IMR-90 (cell line): ENCODE data around the gene MPP7. TPM values are rescaled to one million over a fixed set of nuclear protein-coding genes. Genes with fewer than 3 reads are reported as not detected.

Experiments used
- ATAC-seq: fragments of 200-7000 bp; cut with Tn5 transposase; 2 replicates; pipeline ENCODE4 v1.9.1; 2020; ENCODE audit warnings: low read depth, mild to moderate bottlenecking, moderate library complexity
- BruUV-seq: library from RNA; stranded (reverse); fragments of 400-500 nt; replicated peaks from 2 replicates; lab custom pipeline; 2021; lab: Mats Ljungman, UMichigan
- CTCF ChIA-PET: fragments of 300-600 bp; formaldehyde crosslinking; extraction: SDS; loops from one replicate; lab custom pipeline; 2021; ENCODE audit warnings: antibody characterized with exemption; lab: Yijun Ruan, JAX
- POLR2A ChIA-PET: fragments of 300-600 bp; sonication (Branson Sonifier 250); formaldehyde crosslinking; loops from one replicate; lab custom pipeline; 2022; ENCODE audit warnings: antibody characterized with exemption; ENCODE audit not compliant: unreplicated experiment; lab: Charles Lee
- DNase-seq: peaks from one replicate; pipeline ENCODE4 v3.0.0; 2013
- H2AFZ ChIP-seq: replicated peaks from 2 replicates; pipeline ENCODE3; 2013; ENCODE audit warnings: low read length, mild to moderate bottlenecking; ENCODE audit not compliant: poor library complexity
- H2AK5ac ChIP-seq: 2 replicates; pipeline ENCODE4 v1.6.1; 2013; ENCODE audit warnings: low read depth, low read length, inconsistent platforms
- H2AK9ac ChIP-seq: replicated peaks from 2 replicates; pipeline ENCODE3; 2013; ENCODE audit warnings: mild to moderate bottlenecking, low read depth, low read length, moderate library complexity; ENCODE audit not compliant: poor library complexity
- H2BK120ac ChIP-seq: 2 replicates; pipeline ENCODE4 v1.6.1; 2013; ENCODE audit warnings: low read depth, low read length, inconsistent platforms
- H2BK15ac ChIP-seq: 3 replicates; pipeline ENCODE4 v1.6.1; 2013; ENCODE audit warnings: low read depth, low read length, inconsistent platforms
- H2BK20ac ChIP-seq: 2 replicates; pipeline ENCODE4 v1.6.1; 2013; ENCODE audit warnings: low read depth, mild to moderate bottlenecking, inconsistent platforms, low read length, moderate library complexity
- H2BK5ac ChIP-seq: 2 replicates; pipeline ENCODE4 v1.6.1; 2013; ENCODE audit warnings: mild to moderate bottlenecking, low read depth, low read length, inconsistent platforms; ENCODE audit not compliant: poor library complexity, severe bottlenecking
- H3K14ac ChIP-seq: replicated peaks from 2 replicates; pipeline ENCODE4 v1.6.1; 2013; ENCODE audit warnings: low read depth, low read length, inconsistent platforms
- H3K18ac ChIP-seq: 2 replicates; pipeline ENCODE4 v1.6.1; 2013; ENCODE audit warnings: low read depth, low read length, control low read depth
- H3K23ac ChIP-seq: 2 replicates; pipeline ENCODE4 v1.6.1; 2013; ENCODE audit warnings: low read depth, low read length, inconsistent platforms
- H3K27ac ChIP-seq: 2 replicates; pipeline ENCODE4 v1.5.1; 2013; ENCODE audit warnings: mild to moderate bottlenecking, control low read depth, low read length; ENCODE audit not compliant: insufficient read depth
- H3K27me3 ChIP-seq: 2 replicates; pipeline ENCODE4 v1.6.1; 2013; ENCODE audit warnings: low read length; ENCODE audit not compliant: control insufficient read depth, insufficient read depth
- H3K36me3 ChIP-seq: 2 replicates; pipeline ENCODE4 v1.6.1; 2013; ENCODE audit warnings: low read length, mixed read lengths; ENCODE audit not compliant: control insufficient read depth, insufficient read depth
- H3K4ac ChIP-seq: 2 replicates; pipeline ENCODE4 v1.6.1; 2013; ENCODE audit warnings: low read depth, low read length, inconsistent platforms
- H3K4me1 ChIP-seq: 2 replicates; pipeline ENCODE4 v1.6.1; 2013; ENCODE audit warnings: low read length, mixed read lengths; ENCODE audit not compliant: control insufficient read depth, insufficient read depth
- H3K4me2 ChIP-seq: 2 replicates; pipeline ENCODE4 v1.6.1; 2013; ENCODE audit warnings: low read depth, mild to moderate bottlenecking, control low read depth, low read length, moderate library complexity
- H3K4me3 ChIP-seq: 2 replicates; pipeline ENCODE4 v1.5.1; 2013; ENCODE audit warnings: low read depth, mild to moderate bottlenecking, control low read depth, low read length, moderate library complexity; ENCODE audit not compliant: insufficient read depth
- H3K56ac ChIP-seq: 2 replicates; pipeline ENCODE4 v1.6.1; 2013; ENCODE audit warnings: low read length, inconsistent platforms; ENCODE audit not compliant: insufficient read depth; ENCODE audit errors: extremely low read depth
- H3K79me1 ChIP-seq, 2 experiments: 2 replicates each; pipeline ENCODE4 v1.6.1; 2013; ENCODE audit warnings: low read length in 2 of 2, inconsistent platforms in 1 of 2, low read depth in 1 of 2
- H3K9ac ChIP-seq: 2 replicates; pipeline ENCODE4 v1.6.1; 2013; ENCODE audit warnings: low read depth, low read length, control low read depth
- H3K9me1 ChIP-seq: 2 replicates; pipeline ENCODE4 v1.6.1; 2013; ENCODE audit warnings: low read length, inconsistent platforms; ENCODE audit not compliant: insufficient read depth
- H3K9me3 ChIP-seq: 2 replicates; pipeline ENCODE4 v1.6.1; 2013; ENCODE audit warnings: low read length; ENCODE audit not compliant: control insufficient read depth, insufficient read depth
- H4K20me1 ChIP-seq: 2 replicates; pipeline ENCODE4 v1.6.1; 2013; ENCODE audit warnings: low read length, inconsistent platforms; ENCODE audit not compliant: insufficient read depth
- H4K5ac ChIP-seq: 2 replicates; pipeline ENCODE4 v1.6.1; 2013; ENCODE audit warnings: mild to moderate bottlenecking, low read depth, low read length, control low read depth
- H4K8ac ChIP-seq, 2 experiments: 2 replicates each; pipeline ENCODE4 v1.6.1; 2013; ENCODE audit warnings: low read depth in 2 of 2, low read length in 2 of 2, control low read depth in 1 of 2, inconsistent platforms in 1 of 2
- H4K91ac ChIP-seq: 2 replicates; pipeline ENCODE4 v1.6.1; 2013; ENCODE audit warnings: low read depth, low read length, inconsistent platforms; ENCODE audit not compliant: insufficient read depth
- CEBPB ChIP-seq: IDR thresholded peaks from 2 replicates; pipeline ENCODE4 v1.6.1; 2012; ENCODE audit warnings: low read depth, low read length, improper control_type of control experiment
- CHD1 ChIP-seq: IDR thresholded peaks from 2 replicates; pipeline ENCODE4 v1.6.1; 2012; ENCODE audit warnings: low read depth, low read length, improper control_type of control experiment
- ELK1 ChIP-seq: fragments of 150-350 bp; IDR thresholded peaks from 2 replicates; pipeline ENCODE4 v1.6.1; 2016; ENCODE audit warnings: low read depth, mild to moderate bottlenecking, low read length, moderate library complexity, borderline replicate concordance
- FOS ChIP-seq: fragments of 150-350 bp; IDR thresholded peaks from 2 replicates; pipeline ENCODE4 v1.6.1; 2016; ENCODE audit warnings: low read depth, low read length
- MAZ ChIP-seq: IDR thresholded peaks from 2 replicates; pipeline ENCODE4 v1.6.1; 2012; ENCODE audit warnings: low read depth, mild to moderate bottlenecking, low read length, improper control_type of control experiment, moderate library complexity, borderline replicate concordance
- MXI1 ChIP-seq: IDR thresholded peaks from 2 replicates; pipeline ENCODE4 v1.6.1; 2012; ENCODE audit warnings: low read depth, mild to moderate bottlenecking, low read length, moderate library complexity, borderline replicate concordance
- RCOR1 ChIP-seq: IDR thresholded peaks from 2 replicates; pipeline ENCODE4 v1.6.1; 2012; ENCODE audit warnings: mild to moderate bottlenecking, low read length, improper control_type of control experiment; ENCODE audit not compliant: insufficient replicate concordance
- RFX5 ChIP-seq: IDR thresholded peaks from 2 replicates; pipeline ENCODE4 v1.8.0; 2012; ENCODE audit warnings: low read depth, mild to moderate bottlenecking, low read length, moderate library complexity
- SMC3 ChIP-seq: fragments of 150-350 bp; IDR thresholded peaks from 2 replicates; pipeline ENCODE4 v1.6.1; 2016; ENCODE audit warnings: low read depth, mild to moderate bottlenecking, antibody characterized with exemption, low read length, moderate library complexity
- WGBS, 2 experiments: methylation state at CpG; one replicate each; pipeline versions ENCODE4 v1.1.5 to v1.1.7; 2013; ENCODE audit warnings: missing lambda C conversion rate in 2 of 2; ENCODE audit not compliant: insufficient read length in 1 of 2; ENCODE audit errors: extremely low coverage in 2 of 2; 5-methylcytosine and 5-hydroxymethylcytosine counted together
- dilution Hi-C: fragments of 300-500 bp; cut with HindIII; formaldehyde crosslinking; loops from one replicate; pipeline ENCODE4 v1.14.3; 2018; ENCODE audit warnings: low sequenced_read_pairs; ENCODE audit not compliant: unreplicated experiment
- in situ Hi-C: fragments of 300-500 bp; cut with MboI; formaldehyde crosslinking; loops from 3 replicates; pipeline ENCODE4 v1.14.3; 2019; ENCODE audit warnings: low sequenced_read_pairs, inconsistent platforms, mixed read lengths
- intact Hi-C: fragments of 100-400 bp; cut with micrococcal nuclease; formaldehyde crosslinking; loops from 2 replicates; pipeline ENCODE4 v1.10.0; 2022
- polyA plus RNA-seq, 3 experiments: library from polyadenylated mRNA; depleted of rRNA; stranded (reverse); fragments of >200 nt; gene quantifications; 2 replicates each; pipeline ENCODE4 v1.2.3, GENCODE V29; 2012; ENCODE audit warnings: low replicate concordance in 1 of 3
- total RNA-seq: library from RNA; depleted of rRNA; stranded (reverse); fragments of >200 nt; gene quantifications from 2 replicates; pipeline ENCODE4 v1.2.3, GENCODE V29; 2012
- TF ChIP-seq, protein P1 (sequence below): fragments of 150-350 bp; IDR thresholded peaks from 2 replicates; pipeline ENCODE4 v1.6.1; 2017; ENCODE audit warnings: mild to moderate bottlenecking, antibody characterized with exemption, low read length, low read depth

MPP7 gene
- total and polyA plus RNA-seq, 2 of the 4 experiments (the other 2 are of a cell fraction), result 0.39 to 1.4 TPM

- no peak overlapping the region for H2AFZ ChIP-seq
- intact Hi-C loops (no loop called here), dilution Hi-C loops (loop anchor here (25.0 kb wide), 1 partner anchor 114 kb away; no protein-coding TSS in a partner anchor), in situ Hi-C loops (no loop called here)
- no peaks in the 10 kb centered on the region for H4K20me1 ChIP-seq
- no peak overlapping the region for H2AK9ac ChIP-seq
- no CpG with 5 or more reads among the region's 5 CpGs for WGBS, 2 experiments
- BruUV-seq, result no TSS peak
- no peak overlapping the region for H2BK20ac ChIP-seq
- H3K9ac ChIP-seq, result no peak overlapping the region
- POLR2A ChIA-PET, result no interaction called here
- H3K4ac ChIP-seq, result no peak overlapping the region
- H3K56ac ChIP-seq, result no peak overlapping the region
- CTCF ChIA-PET, result no interaction called here
- no peak for TF ChIP-seq CHD1
- TF ChIP-seq MXI1, result no peak
- TF ChIP-seq MAZ, result no peak
- TF ChIP-seq CEBPB, result no peak
- no peak for TF ChIP-seq RCOR1
- TF ChIP-seq FOS, result no peak
- no peak for TF ChIP-seq ELK1
- no peak for TF ChIP-seq RFX5
- no peak for TF ChIP-seq SMC3
- TF ChIP-seq, protein P1, sequence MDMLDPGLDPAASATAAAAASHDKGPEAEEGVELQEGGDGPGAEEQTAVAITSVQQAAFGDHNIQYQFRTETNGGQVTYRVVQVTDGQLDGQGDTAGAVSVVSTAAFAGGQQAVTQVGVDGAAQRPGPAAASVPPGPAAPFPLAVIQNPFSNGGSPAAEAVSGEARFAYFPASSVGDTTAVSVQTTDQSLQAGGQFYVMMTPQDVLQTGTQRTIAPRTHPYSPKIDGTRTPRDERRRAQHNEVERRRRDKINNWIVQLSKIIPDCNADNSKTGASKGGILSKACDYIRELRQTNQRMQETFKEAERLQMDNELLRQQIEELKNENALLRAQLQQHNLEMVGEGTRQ, result no peak
- no peak for ATAC-seq
- no peaks in the 10 kb centered on the region for H3K9me3 ChIP-seq
- no peak overlapping the region for H3K14ac ChIP-seq
- H3K4me1 ChIP-seq, result no peaks in the 10 kb centered on the region
- H2AK5ac ChIP-seq, result no peak overlapping the region
- no peak overlapping the region for H4K8ac ChIP-seq
- no peak for DNase-seq
- H2BK5ac ChIP-seq, result no peak overlapping the region
- H3K18ac ChIP-seq, result no peak overlapping the region
- no peak overlapping the region for H3K4me2 ChIP-seq
- peaks cover 11% of the 10 kb centered on the region for H3K27me3 ChIP-seq
- no peaks in the 10 kb centered on the region for H3K36me3 ChIP-seq
- no peak overlapping the region for H4K5ac ChIP-seq
- H2BK15ac ChIP-seq, result no peak overlapping the region
- H3K79me1 ChIP-seq, result no peaks in the 10 kb centered on the region
- H3K4me3 ChIP-seq, result no peak overlapping the region
- no peak overlapping the region for H3K27ac ChIP-seq
- no peaks in the 10 kb centered on the region for H3K9me1 ChIP-seq
- no peak overlapping the region for H3K23ac ChIP-seq
- H2BK120ac ChIP-seq, result no peak overlapping the region
- H4K91ac ChIP-seq, result no peak overlapping the region
Measured at GRCh38 chr10:28273343-28273742, 29.5 kb downstream of the MPP7 start.
